Stimulated activated CD4-positive, alpha-beta T cell treated with anti-CD3 and anti-CD28 coated beads, Interleukin-15, amount 100 ng/mL, for 48 hours (primary cell): ENCODE measurements around the gene PCIF1.

Experiments
- DNase-seq, 2 donors: peaks; one replicate each; pipeline ENCODE4 v3.0.0-alpha.2; 2020; ENCODE audit warnings: low read depth in 2 of 2

Gene PCIF1

GRCh38 chr20:45904583-45905504, 29.6 kb upstream of the PCIF1 start:
- DNase-seq: no peak

DNA sequence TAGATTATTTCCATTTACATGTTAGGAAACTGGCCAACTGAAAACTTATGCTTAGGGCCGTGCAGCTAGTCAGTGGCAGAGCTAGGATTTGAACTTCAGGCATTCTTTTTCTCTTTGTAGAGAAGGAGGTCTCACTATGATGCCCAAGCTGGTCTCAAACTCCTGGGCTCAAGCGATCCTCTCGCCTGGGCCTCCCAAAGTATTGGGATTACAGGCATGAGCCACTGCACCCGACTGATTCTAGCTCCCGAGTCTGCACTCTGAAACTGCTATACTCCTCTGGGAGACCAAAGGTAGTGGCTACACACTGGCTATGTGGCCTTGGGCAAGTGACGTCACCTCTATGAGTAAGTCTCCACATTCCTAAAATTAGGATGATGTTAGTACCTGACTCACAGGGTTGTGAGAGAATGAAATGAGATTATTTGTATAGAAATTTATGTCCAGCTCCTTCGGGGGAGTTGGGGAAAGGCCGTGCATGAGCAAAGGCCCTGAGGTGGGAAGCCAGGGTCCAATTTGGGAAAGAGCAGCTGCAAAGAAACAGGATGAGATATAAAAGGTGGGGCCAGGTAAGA, 28.9 kb upstream of the PCIF1 start:
- DNase-seq: no peak

DNA sequence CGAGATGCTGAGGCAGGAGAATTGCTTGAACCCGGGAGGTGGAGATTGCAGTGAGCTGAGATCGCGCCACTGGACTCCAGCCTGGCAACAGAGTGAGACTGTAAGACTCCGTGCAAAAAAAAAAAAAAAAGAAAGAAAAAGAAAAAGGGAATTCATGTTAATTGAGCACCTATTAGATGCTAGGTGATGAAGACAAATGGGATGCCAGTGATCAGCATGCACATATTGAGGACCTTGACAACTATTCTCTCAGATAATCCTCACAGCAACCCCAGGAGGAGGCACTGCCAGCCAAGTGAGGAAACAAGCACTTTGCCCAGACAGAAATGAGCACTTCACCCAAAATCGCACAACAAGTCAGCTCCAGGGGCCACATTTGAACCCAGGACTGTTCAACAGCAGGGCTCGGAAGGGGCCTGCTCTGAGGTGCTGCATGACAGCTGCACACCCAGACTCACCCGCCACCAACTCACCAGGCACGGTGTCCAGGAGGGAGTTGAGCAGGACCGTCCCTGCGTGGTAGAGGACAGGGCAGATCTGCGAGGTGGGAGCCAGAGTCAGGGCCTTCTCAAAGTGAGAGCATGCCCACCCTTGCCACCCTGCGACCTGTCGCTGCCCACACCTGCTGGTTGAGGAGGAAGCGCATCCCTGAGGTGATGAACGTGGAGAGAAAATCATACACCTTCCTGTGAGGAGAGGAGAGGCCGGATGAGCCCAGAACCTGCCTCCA, 27.1 kb upstream of the PCIF1 start:
- no peak for DNase-seq

DNA sequence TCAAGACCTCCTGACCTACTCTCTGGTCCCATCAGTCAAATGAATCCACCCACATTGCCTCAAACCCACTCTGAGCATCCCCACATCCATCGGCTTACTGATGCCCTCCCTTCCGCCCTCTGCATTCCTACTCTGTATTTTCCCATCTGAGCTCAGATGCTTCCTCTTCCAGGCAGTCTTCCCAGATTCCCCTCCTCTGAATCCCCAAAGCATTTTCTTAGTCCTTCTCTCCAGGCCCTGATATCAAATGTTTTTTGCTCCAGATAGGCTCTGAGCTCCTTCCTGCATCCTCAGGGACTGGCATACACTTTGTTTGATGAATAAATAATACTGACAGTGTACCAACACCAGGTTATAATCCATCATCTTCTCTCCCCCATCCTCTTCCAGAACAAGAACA, 26.4 kb upstream of the PCIF1 start:
- no peak for DNase-seq

DNA sequence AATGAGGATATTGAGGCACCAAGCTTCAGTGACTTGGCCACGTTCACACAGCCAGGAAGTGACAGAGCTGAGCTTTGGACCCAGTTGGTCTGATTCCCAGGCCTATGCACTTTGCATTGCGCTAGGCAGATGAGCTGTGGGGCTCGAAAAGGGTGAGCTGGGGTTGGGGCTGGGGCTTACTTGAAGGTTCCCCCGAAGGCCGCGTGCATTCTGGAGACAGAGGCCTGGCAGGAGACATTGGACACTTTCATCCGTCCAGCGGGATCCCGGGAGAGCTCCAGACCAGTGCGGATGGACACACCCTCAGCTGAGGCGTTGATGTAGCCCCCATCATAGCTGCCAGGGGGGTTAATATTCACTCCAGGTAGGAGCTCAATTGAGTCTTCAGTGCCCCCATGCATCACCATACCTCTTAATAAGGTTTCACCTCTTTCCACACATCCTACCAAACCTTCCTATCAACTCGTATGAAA, 25.1 kb upstream of the PCIF1 start:
- no peak for DNase-seq

DNA sequence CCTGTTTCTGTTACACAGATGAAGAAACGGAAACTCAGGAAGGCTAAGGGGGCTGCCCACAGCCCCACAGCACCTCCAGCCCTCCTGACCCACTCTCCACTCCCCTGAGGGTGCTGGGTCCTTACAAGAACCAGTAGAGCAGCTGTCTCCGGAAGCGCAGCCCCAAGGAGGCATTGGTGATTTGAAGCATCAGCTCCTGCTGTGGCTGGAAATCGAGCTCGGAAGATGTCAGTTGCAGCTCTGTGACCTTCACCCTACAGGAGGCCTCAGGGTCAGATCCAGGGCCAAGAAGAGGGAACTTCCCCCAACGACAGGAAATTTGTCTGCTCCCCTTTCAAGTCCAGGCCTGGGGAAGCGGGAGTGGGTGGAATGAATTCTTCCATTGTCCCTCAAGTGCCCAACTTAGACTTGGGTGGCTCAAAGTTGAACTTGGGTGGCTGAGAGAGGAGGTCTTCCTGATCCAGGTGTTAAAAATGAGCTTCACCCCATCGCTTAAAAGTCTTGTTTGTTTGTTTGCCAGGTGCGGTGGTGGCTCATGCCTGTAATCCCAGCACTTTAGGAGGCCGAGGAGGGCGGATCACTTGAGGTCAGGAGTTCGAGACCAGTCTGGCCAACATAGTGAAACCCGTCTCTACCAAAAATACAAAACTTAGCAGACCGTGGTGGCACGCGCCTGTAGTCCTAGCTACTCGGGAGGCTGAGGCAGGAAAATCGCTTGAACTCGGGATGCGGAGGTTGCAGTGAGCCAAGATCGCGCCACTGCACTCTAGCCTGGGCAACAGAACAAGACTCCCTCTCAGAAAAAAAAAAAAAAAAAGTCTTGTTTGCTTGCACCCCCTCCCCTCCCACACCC, 24.4 kb upstream of the PCIF1 start:
- DNase-seq: no peak

GRCh38 chr20:45910670-45911485, 23.6 kb upstream of the PCIF1 start:
- peak; percentile 93 to 97 for DNase-seq

DNA sequence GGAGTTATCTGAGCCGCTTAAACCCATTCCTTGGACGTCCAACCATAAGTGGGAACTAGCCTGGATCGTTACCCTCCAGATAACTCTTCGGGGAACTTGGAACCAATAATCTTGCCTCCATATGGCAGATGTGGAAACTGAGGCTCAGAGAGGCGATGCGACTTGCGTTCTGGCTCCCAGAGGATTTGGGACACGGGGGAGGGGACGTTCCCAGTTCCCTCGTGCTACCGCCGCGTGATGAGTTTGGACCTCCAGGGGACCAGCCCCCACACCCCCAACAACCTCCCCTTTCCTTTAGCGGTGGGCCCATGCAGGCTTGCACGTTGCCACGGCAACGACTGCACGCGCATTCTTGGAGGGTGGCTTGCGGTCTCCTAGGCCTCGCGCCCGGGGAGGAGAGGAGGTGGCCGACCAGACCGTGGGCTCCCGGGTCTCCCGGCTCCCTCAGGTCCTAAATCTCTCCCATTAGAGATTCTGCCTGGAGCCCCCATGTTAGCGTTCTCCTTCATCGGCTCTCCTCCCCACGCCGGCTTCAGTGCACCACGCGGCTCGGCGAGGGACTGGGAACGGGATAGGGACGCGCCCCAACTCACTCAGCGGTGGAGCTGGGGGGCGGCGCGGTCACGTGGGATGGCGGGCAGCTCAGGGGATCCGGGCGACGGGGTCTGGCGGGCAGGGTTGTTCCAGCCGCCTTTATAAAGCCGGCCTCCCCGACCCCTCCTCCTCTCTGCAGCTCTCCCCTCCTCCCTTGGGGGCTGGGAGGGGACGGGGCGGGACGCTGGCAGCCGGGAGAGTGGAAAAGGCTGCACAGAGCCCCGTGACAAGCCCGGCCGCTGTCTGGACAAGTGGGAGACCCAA, 22.8 kb upstream of the PCIF1 start, which contains the start of gene PLTP:
PLTP (minus strand) TSS at position 670 of the 858 bp plus-strand sequence. CDS start 703 bp downstream, outside the sequence.
- no peak for DNase-seq

- no peak for DNase-seq
Measured at GRCh38 chr20:45912344-45912682, 22.2 kb upstream of the PCIF1 start.

DNA sequence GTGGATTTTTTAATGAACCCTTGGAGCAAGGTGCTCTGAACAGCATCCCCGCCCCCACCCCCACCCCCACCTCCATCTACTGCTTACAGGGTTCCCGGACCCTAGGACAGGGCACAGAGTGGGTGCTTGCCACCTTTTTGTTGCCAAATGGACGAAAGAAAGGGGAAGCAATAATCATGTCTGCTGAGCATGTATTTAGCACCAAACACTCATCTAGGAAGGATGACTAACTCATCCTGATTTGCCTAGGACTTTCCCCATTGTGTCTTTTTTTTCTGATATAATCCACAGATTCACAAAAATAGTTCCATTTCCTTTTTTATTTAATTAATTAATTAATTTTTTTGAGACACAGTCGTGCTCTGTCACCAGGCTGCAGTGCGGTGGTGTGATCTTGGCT, 21.4 kb upstream of the PCIF1 start:
- no peak for DNase-seq

DNA sequence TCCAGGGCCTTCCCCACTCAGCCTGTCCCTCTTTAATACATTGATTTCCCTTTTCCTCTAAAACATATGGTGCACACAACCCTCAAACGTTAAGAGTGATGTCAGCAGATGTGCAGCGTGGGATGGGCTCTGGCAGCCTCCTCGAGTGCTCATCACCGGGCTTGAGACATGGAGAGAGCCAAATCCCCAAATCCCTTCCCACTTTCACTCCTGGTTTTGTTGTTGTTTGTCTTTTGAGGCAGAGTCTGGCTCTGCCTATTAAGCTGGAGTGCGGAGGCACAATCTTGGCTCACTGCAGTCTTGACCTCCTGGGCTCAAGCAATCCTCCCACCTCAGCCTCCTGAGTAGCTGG, 16.7 kb upstream of the PCIF1 start:
- no peak for DNase-seq

GRCh38 chr20:45918182-45918737, 16.2 kb upstream of the PCIF1 start:
- no peak for DNase-seq

GRCh38 chr20:45918779-45919537, 15.5 kb upstream of the PCIF1 start:
- no peak for DNase-seq

DNA sequence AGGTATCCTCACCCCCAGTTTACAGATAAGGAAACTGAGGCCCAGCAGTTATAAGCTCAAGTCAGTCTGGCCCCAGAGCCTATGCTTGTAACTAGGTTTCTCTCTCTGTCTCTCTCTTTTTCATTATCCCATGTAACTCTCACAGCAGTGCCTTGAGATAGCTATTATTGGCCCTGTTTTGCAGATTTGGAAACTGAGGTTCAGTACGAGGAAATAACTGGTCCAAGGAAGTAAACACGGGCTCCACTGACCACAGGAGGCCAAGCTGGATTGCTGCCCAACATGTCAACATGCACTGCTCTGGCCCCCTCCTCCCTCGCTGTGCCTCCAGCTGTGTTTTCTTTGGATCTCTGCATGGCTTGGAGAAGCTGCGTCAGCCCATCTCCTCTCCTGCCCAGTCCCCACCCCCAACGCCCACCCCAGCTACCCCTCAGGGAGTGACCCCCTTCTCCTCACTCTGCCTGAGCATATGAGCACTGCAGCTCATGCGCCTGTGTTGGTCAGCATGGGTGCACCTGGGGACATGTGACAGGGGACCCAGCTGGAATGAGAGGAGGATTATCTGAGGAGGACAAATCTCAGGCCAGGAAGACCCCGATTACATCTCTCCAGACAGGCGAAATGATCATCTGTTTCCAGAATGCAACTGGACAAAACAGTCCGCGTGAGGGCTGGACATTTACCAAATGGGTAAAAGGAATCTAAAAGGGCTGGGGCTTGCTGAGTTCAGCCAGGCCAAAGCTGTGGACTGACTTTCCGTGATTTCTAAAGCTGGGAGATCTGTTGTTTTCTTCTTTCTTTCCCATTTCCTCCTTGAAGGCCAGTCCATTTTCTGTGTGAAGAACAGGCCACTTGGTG, 14.7 kb upstream of the PCIF1 start:
- DNase-seq: no peak

- DNase-seq: no peak
Measured at GRCh38 chr20:45920462-45921336, 13.8 kb upstream of the PCIF1 start.

GRCh38 chr20:45921337-45922189, 12.9 kb upstream of the PCIF1 start:
- DNase-seq: no peak
